K562 (cell line): ENCODE results near the gene AUNIP. TPM values are rescaled to one million over a fixed set of nuclear protein-coding genes. Genes with fewer than 3 reads are reported as not detected.

Experiments
- ATAC-seq: fragments of 200-7000 bp; cut with Tn5 transposase; 3 replicates; pipeline ENCODE4 v1.9.1; 2020; ENCODE audit warnings: moderate library complexity
- BruUV-seq: library from RNA; stranded (reverse); fragments of 400-500 nt; replicated peaks from 2 replicates; lab custom pipeline; 2021; lab: Mats Ljungman, UMichigan
- CTCF ChIA-PET: fragments of 300-600 bp; formaldehyde crosslinking; extraction: SDS; loops from one replicate; lab custom pipeline; 2021; ENCODE audit warnings: low intra/inter-chr PET ratio; lab: Yijun Ruan, JAX
- POLR2A ChIA-PET: fragments of 300-600, 350-650 bp; sonication (Branson Sonifier 250); formaldehyde crosslinking; extraction: SDS; loops from one replicate; lab custom pipeline; 2021; ENCODE audit warnings: antibody characterized with exemption, inconsistent platforms; lab: Yijun Ruan, JAX
- DNase-seq, 4 experiments: peaks; one replicate each; pipeline versions ENCODE4 v3.0.0 to v3.0.0-alpha.2; 2011 to 2018; ENCODE audit warnings: low spot score in 3 of 4, mixed read lengths in 3 of 4; ENCODE audit errors: extremely low read depth in 1 of 4
- FAIRE-seq: peaks from 2 replicates; lab custom pipeline; 2011; peaks lifted over from hg19 to GRCh38; lab: Jason Lieb, UNC
- H2AFZ ChIP-seq: 2 replicates; pipeline ENCODE4 v1.6.0; 2011; ENCODE audit warnings: low read depth, low read length, control low read depth, inconsistent platforms
- H3K27ac ChIP-seq: fragments of 200-600 bp; 3 replicates; pipeline ENCODE4 v1.8.0; 2011; ENCODE audit warnings: low read depth, mild to moderate bottlenecking, control low read depth, inconsistent platforms, low read length, moderate library complexity, mixed read lengths; ENCODE audit errors: extremely low read depth
- H3K27me3 ChIP-seq, 2 experiments: fragments of 300-600 bp in 1 of 2; 2 replicates in 1 of 2; 3 replicates in 1 of 2; pipeline versions ENCODE4 v1.6.0 to v1.8.0; 2011; ENCODE audit warnings: inconsistent platforms in 2 of 2, low read length in 2 of 2, mild to moderate bottlenecking in 1 of 2, mixed read lengths in 1 of 2, moderate library complexity in 1 of 2; ENCODE audit not compliant: control insufficient read depth in 2 of 2, insufficient read depth in 2 of 2
- H3K36me3 ChIP-seq: fragments of 300-600 bp; 3 replicates; pipeline ENCODE4 v1.8.0; 2011; ENCODE audit warnings: mild to moderate bottlenecking, low read length, inconsistent platforms; ENCODE audit not compliant: control insufficient read depth, insufficient read depth
- H3K4me1 ChIP-seq, 2 experiments: fragments of 200-600 bp in 1 of 2; replicated peaks in 1 of 2; 2 replicates in 1 of 2; 3 replicates in 1 of 2; pipeline versions ENCODE4 v1.5.1 to v1.8.0; 2011; ENCODE audit warnings: inconsistent platforms in 2 of 2, low read length in 2 of 2, mild to moderate bottlenecking in 1 of 2, mixed read lengths in 1 of 2, moderate library complexity in 1 of 2; ENCODE audit not compliant: control insufficient read depth in 2 of 2, insufficient read depth in 2 of 2
- H3K4me2 ChIP-seq: 2 replicates; pipeline ENCODE4 v1.6.1; 2011; ENCODE audit warnings: low read length, control low read depth, inconsistent platforms, mixed read lengths; ENCODE audit not compliant: insufficient read depth
- H3K4me3 ChIP-seq: fragments of 200-600 bp; sonication (generic), shearing (Covaris generic); 2 replicates; pipeline ENCODE4 v1.5.1; 2016; ENCODE audit warnings: control low read depth, inconsistent platforms
- H3K79me2 ChIP-seq: fragments of 200-600 bp; 3 replicates; pipeline ENCODE4 v1.8.0; 2011; ENCODE audit warnings: low read length, inconsistent platforms; ENCODE audit not compliant: control insufficient read depth, insufficient read depth
- H3K9ac ChIP-seq, 2 experiments: 2 replicates each; pipeline versions ENCODE4 v1.6.0 to v1.6.1; 2011; ENCODE audit warnings: low read depth in 2 of 2, low read length in 2 of 2, control low read depth in 1 of 2, inconsistent platforms in 1 of 2, mild to moderate bottlenecking in 1 of 2, mixed read lengths in 1 of 2; ENCODE audit not compliant: insufficient read depth in 1 of 2
- H3K9me1 ChIP-seq: one replicate; pipeline ENCODE4 v1.6.0; 2011; ENCODE audit warnings: inconsistent platforms, mild to moderate bottlenecking, low read length, moderate library complexity; ENCODE audit not compliant: control insufficient read depth, insufficient read depth
- H3K9me3 ChIP-seq: replicated peaks from 2 replicates; pipeline ENCODE4 v1.5.1; 2011; ENCODE audit warnings: low read depth, low read length, inconsistent platforms; ENCODE audit not compliant: control insufficient read depth, insufficient read depth
- H4K20me1 ChIP-seq: replicated peaks from 2 replicates; pipeline ENCODE4 v1.6.1; 2011; ENCODE audit warnings: low read length, inconsistent platforms, mixed read lengths; ENCODE audit not compliant: control insufficient read depth, insufficient read depth
- BCOR ChIP-seq: fragments of 450-650 bp; IDR thresholded peaks from 2 replicates; pipeline ENCODE4 v1.6.1; 2016
- CEBPB ChIP-seq: fragments of 450-650 bp; IDR thresholded peaks from 2 replicates; pipeline ENCODE4 v1.6.1; 2016; ENCODE audit warnings: missing genetic modification characterization, missing compliant biosample characterization
- CEBPG ChIP-seq, 3 experiments: fragments of 200-800 bp in 1 of 3; sonication (Bioruptor generic) in 1 of 3; sonication (generic) in 1 of 3; formaldehyde crosslinking in 1 of 3; IDR thresholded peaks in 2 of 3; conservative IDR thresholded peaks in 1 of 3; 2 replicates each; pipeline versions ENCODE4 v1.6.1 to v1.8.0; 2016 to 2022; ENCODE audit warnings: missing compliant biosample characterization in 2 of 3, missing genetic modification characterization in 2 of 3, mild to moderate bottlenecking in 1 of 3, missing genetic modification reagents in 1 of 3
- KDM1A ChIP-seq, 2 experiments: fragments of 450-650 bp; IDR thresholded peaks; 2 replicates each; pipeline ENCODE4 v1.6.1; 2016; ENCODE audit warnings: mild to moderate bottlenecking in 2 of 2
- RBM25 ChIP-seq: fragments of 200-400 bp; formaldehyde crosslinking; IDR thresholded peaks from 2 replicates; pipeline ENCODE4 v1.6.1; 2018; ENCODE audit warnings: low read length, low read depth, moderate library complexity; ENCODE audit not compliant: severe bottlenecking
- SMARCA5 ChIP-seq: fragments of 450-650 bp; IDR thresholded peaks from 2 replicates; pipeline ENCODE4 v1.6.1; 2016
- ZFP36 ChIP-seq: fragments of 150-350 bp; IDR thresholded peaks from 2 replicates; pipeline ENCODE4 v1.6.1; 2018; ENCODE audit warnings: low read length, low read depth; ENCODE audit not compliant: partially characterized antibody
- ZNF140 ChIP-seq: fragments of 250-450 bp; sonication (Bioruptor Pico); IDR thresholded peaks from 2 replicates; pipeline ENCODE4 v1.8.0; 2021; ENCODE audit warnings: moderate library complexity, mild to moderate bottlenecking, inconsistent platforms
- ZNF407 ChIP-seq: fragments of 450-650 bp; IDR thresholded peaks from 2 replicates; pipeline ENCODE4 v1.6.1; 2016; ENCODE audit warnings: low read depth
- ZNF695 ChIP-seq: fragments of 450-650 bp; formaldehyde crosslinking; IDR thresholded peaks from 2 replicates; pipeline ENCODE4 v1.4.0; 2020; ENCODE audit warnings: mild to moderate bottlenecking, moderate library complexity
- WGBS: fragments of 100-300 bp; shearing (Covaris generic); methylation state at CpG from one replicate; pipeline ENCODE4 v1.1.6; 2016; ENCODE audit warnings: low coverage, mixed read lengths; ENCODE audit not compliant: insufficient coverage; ENCODE audit errors: missing lambda C conversion rate; 5-methylcytosine and 5-hydroxymethylcytosine counted together
- in situ Hi-C: fragments of 300-500 bp; cut with MboI; formaldehyde crosslinking; loops from 4 replicates; pipeline ENCODE4 v1.15.0; 2018; ENCODE audit warnings: inconsistent platforms, mixed read lengths
- intact Hi-C: fragments of 100-400 bp; cut with micrococcal nuclease; formaldehyde crosslinking; loops from 2 replicates; pipeline ENCODE4 v1.14.2; 2022
- polyA plus RNA-seq, 8 experiments: library from polyadenylated mRNA; depleted of rRNA in 4 of 8; stranded (reverse) in 5 of 8; unstranded in 3 of 8; fragments of >200 nt; fragmentation: Nextera tagmentation in 2 of 8; fragmentation: Illumina TruSeq in 1 of 8; extraction: Ambion mirVana in 2 of 8; extraction: Trizol in 1 of 8; gene quantifications; 2 replicates each; pipeline versions ENCODE4 v1.2.1 to v1.2.3, GENCODE V29; 2011 to 2014; ENCODE audit warnings: inconsistent platforms in 1 of 8, missing spikeins in 1 of 8
- total RNA-seq, 7 experiments: library from RNA; depleted of rRNA in 6 of 7; stranded (reverse); fragments of >200 nt in 6 of 7; fragmentation: Illumina TruSeq in 2 of 7; extraction: Trizol in 2 of 7; gene quantifications; 2 replicates each; pipeline versions ENCODE4 v1.2.1 to v1.2.3, GENCODE V29; 2011 to 2021; ENCODE audit warnings: low replicate concordance in 1 of 7
- TF ChIP-seq, protein P1 (sequence below): fragments of 450-650 bp; IDR thresholded peaks from 2 replicates; pipeline ENCODE4 v1.6.1; 2016; ENCODE audit warnings: mild to moderate bottlenecking

Gene AUNIP
- total and polyA plus RNA-seq, 9 of the 15 experiments (the other 6 are each of a cell fraction or from before 2014, with no cell fraction given): 12.1 to 53.8 (median 47.1) TPM

DNA sequence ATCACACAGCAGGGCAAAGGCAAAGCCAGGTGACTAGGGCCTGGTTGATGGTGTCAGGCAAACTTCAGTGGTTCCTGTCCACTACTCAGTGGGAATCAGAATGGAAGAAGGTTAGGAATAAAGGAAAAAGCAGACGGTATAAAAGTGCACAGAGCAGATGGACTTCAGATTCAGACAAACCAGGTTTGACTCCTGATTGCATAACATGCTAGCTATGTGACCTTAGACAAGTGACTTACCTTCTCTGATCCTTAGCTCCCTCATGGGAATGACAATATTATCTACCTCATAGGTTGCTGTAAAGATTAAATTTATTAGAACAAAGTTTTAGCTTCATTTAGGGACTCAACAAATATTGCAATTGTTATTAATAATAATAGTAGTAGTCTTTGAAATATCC lies 11.4 kb upstream of the AUNIP start:
- no peaks in the 10 kb centered on the region for H3K36me3 ChIP-seq
- FAIRE-seq (no peak), DNase-seq (no peak), ATAC-seq (no peak)
- H3K9me3 ChIP-seq: no peaks in the 10 kb centered on the region
- CTCF ChIA-PET: no interaction called here
- no peak overlapping the region for H3K4me3 ChIP-seq
- in situ Hi-C loops (no loop called here), intact Hi-C loops (no loop called here)
- TF ChIP-seq ZNF695 (CRISPR knock-in tag) (no peak), ZFP36 (peak; percentile 75), KDM1A (IDR thresholded peaks at IDR 0.05) (0 out of 4 replicates have a peak, but pooled peaks of 1 of the 2 experiments have one; percentile 13), CEBPG (CRISPR knock-in tag; IDR thresholded peaks at IDR 0.05) (peak; percentile 76), CEBPG (tag; conservative IDR thresholded peaks at IDR 0.05 in 1 of 2, IDR thresholded peaks at IDR 0.05 in 1 of 2) (peak; percentile 57 to 85; a peak in 3 of 4 replicates), SMARCA5 (peak; percentile 69), RBM25 (peak; percentile 93), ZNF407 (0 out of 2 replicates have a peak, but pooled peaks have one; percentile 44), CEBPB (peak; percentile 91), ZNF140 (CRISPR knock-in tag) (no peak), BCOR (peak; percentile 74)
- TF ChIP-seq, protein P1, sequence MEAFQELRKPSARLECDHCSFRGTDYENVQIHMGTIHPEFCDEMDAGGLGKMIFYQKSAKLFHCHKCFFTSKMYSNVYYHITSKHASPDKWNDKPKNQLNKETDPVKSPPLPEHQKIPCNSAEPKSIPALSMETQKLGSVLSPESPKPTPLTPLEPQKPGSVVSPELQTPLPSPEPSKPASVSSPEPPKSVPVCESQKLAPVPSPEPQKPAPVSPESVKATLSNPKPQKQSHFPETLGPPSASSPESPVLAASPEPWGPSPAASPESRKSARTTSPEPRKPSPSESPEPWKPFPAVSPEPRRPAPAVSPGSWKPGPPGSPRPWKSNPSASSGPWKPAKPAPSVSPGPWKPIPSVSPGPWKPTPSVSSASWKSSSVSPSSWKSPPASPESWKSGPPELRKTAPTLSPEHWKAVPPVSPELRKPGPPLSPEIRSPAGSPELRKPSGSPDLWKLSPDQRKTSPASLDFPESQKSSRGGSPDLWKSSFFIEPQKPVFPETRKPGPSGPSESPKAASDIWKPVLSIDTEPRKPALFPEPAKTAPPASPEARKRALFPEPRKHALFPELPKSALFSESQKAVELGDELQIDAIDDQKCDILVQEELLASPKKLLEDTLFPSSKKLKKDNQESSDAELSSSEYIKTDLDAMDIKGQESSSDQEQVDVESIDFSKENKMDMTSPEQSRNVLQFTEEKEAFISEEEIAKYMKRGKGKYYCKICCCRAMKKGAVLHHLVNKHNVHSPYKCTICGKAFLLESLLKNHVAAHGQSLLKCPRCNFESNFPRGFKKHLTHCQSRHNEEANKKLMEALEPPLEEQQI: no peak
- H3K4me1 ChIP-seq: peaks cover 36 to 38% of the 10 kb centered on the region in 2 experiments
- no peak overlapping the region; the same call in 1 of the 2 replicates for H3K4me2 ChIP-seq
- H3K9ac ChIP-seq: peak overlapping the region in 1 of 2 experiments; percentile 53; a peak in 1 of 4 replicates
- H3K9me1 ChIP-seq: no peaks in the 10 kb centered on the region
- H3K79me2 ChIP-seq: peaks cover 10% of the 10 kb centered on the region; the same call in 2 of the 3 replicates
- no peak overlapping the region for H2AFZ ChIP-seq
- H4K20me1 ChIP-seq: no peaks in the 10 kb centered on the region
- no peaks in the 10 kb centered on the region for H3K27me3 ChIP-seq
- BruUV-seq: no TSS peak
- no peak overlapping the region for H3K27ac ChIP-seq
- POLR2A ChIA-PET: interaction anchor here (0.7 to 1.6 kb wide), 8 partner anchors 9 to 25 kb away, joined by 3 to 6 read pairs (median 4); no protein-coding TSS in a partner anchor
- WGBS: 52% methylated on average over 1 of the region's 1 CpG
